K562 (cell line): ENCODE results near the gene SKIC2. TPM values are rescaled to one million over a fixed set of nuclear protein-coding genes. Genes with fewer than 3 reads are reported as not detected.

Experiments
- ARHGAP35 ChIP-seq: fragments of 450-650 bp; IDR thresholded peaks from 2 replicates; pipeline ENCODE4 v1.6.1; 2018; ENCODE audit not compliant: partially characterized antibody
- BRD9 ChIP-seq: fragments of 450-650 bp; IDR thresholded peaks from 2 replicates; pipeline ENCODE4 v1.6.1; 2018; ENCODE audit warnings: low read depth; ENCODE audit not compliant: partially characterized antibody
- CEBPG ChIP-seq, 3 experiments: fragments of 200-800 bp in 1 of 3; sonication (Bioruptor generic) in 1 of 3; sonication (generic) in 1 of 3; formaldehyde crosslinking in 1 of 3; IDR thresholded peaks in 2 of 3; conservative IDR thresholded peaks in 1 of 3; 2 replicates each; pipeline versions ENCODE4 v1.6.1 to v1.8.0; 2016 to 2022; ENCODE audit warnings: missing compliant biosample characterization in 2 of 3, missing genetic modification characterization in 2 of 3, mild to moderate bottlenecking in 1 of 3, missing genetic modification reagents in 1 of 3
- DEAF1 ChIP-seq: fragments of 450-650 bp; formaldehyde crosslinking; IDR thresholded peaks from 2 replicates; pipeline ENCODE4 v1.4.0; 2020; ENCODE audit warnings: mild to moderate bottlenecking, moderate library complexity
- E2F1 ChIP-seq: sonication (generic); formaldehyde crosslinking; IDR thresholded peaks from 2 replicates; pipeline ENCODE4 v1.8.1; 2023; ENCODE audit warnings: mild to moderate bottlenecking, missing genetic modification reagents, moderate library complexity
- FUS ChIP-seq: fragments of 200-400 bp; formaldehyde crosslinking; optimal IDR thresholded peaks from 2 replicates; pipeline ENCODE3; 2017; ENCODE audit warnings: low read depth, low read length
- HNRNPH1 ChIP-seq: fragments of 200-400 bp; formaldehyde crosslinking; optimal IDR thresholded peaks from 2 replicates; pipeline ENCODE3; 2017; ENCODE audit warnings: low read depth, mild to moderate bottlenecking, low read length, moderate library complexity
- ILK ChIP-seq: fragments of 450-650 bp; IDR thresholded peaks from 2 replicates; pipeline ENCODE4 v1.6.1; 2016; ENCODE audit warnings: missing genetic modification characterization, low read depth, mild to moderate bottlenecking, missing compliant biosample characterization, moderate library complexity, borderline replicate concordance
- MED1 ChIP-seq: sonication (generic); formaldehyde crosslinking; IDR thresholded peaks from 2 replicates; pipeline ENCODE4 v1.8.1; 2023; ENCODE audit warnings: missing genetic modification reagents, borderline replicate concordance
- PHF20 ChIP-seq: fragments of 450-650 bp; IDR thresholded peaks from 2 replicates; pipeline ENCODE4 v1.6.1; 2018; ENCODE audit not compliant: partially characterized antibody
- POLR2H ChIP-seq: IDR thresholded peaks from 2 replicates; pipeline ENCODE4 v1.6.1; 2016; ENCODE audit warnings: missing genetic modification characterization, low read depth, mild to moderate bottlenecking, control low read depth, missing compliant biosample characterization, moderate library complexity
- SMARCA4 ChIP-seq: fragments of 450-650 bp; IDR thresholded peaks from 2 replicates; pipeline ENCODE4 v1.6.1; 2016
- SMARCA5 ChIP-seq: fragments of 450-650 bp; IDR thresholded peaks from 2 replicates; pipeline ENCODE4 v1.6.1; 2016
- SRSF1 ChIP-seq: fragments of 200-400 bp; formaldehyde crosslinking; IDR thresholded peaks from 2 replicates; pipeline ENCODE4 v1.6.1; 2017; ENCODE audit warnings: mild to moderate bottlenecking, low read depth, low read length, moderate library complexity
- TAF9B ChIP-seq: fragments of 450-650 bp; IDR thresholded peaks from 2 replicates; pipeline ENCODE4 v1.6.1; 2018; ENCODE audit warnings: mild to moderate bottlenecking; ENCODE audit not compliant: partially characterized antibody
- TEAD1 ChIP-seq, 2 experiments: fragments of 450-650 bp in 1 of 2; sonication (generic) in 1 of 2; formaldehyde crosslinking; IDR thresholded peaks; 2 replicates each; pipeline versions ENCODE4 v1.4.0 to v1.8.0; 2020 to 2022; ENCODE audit warnings: mild to moderate bottlenecking in 2 of 2, missing genetic modification reagents in 1 of 2
- UBTF ChIP-seq, 2 experiments: IDR thresholded peaks; 2 replicates each; pipeline ENCODE4 v1.6.1; 2012; ENCODE audit warnings: improper control_type of control experiment in 2 of 2, low read depth in 2 of 2, low read length in 2 of 2, borderline replicate concordance in 1 of 2
- ZNF311 ChIP-seq: fragments of 250-450 bp; sonication (Bioruptor Pico); IDR thresholded peaks from 2 replicates; pipeline ENCODE4 v1.4.0; 2020; ENCODE audit warnings: mild to moderate bottlenecking, moderate library complexity
- ZNF511 ChIP-seq: sonication (generic); formaldehyde crosslinking; IDR thresholded peaks from 2 replicates; pipeline ENCODE4 v1.8.0; 2022; ENCODE audit warnings: mild to moderate bottlenecking, missing genetic modification reagents
- ZNF639 ChIP-seq, 2 experiments: fragments of 200-800 bp in 1 of 2; sonication (Bioruptor generic) in 1 of 2; sonication (generic) in 1 of 2; formaldehyde crosslinking in 1 of 2; IDR thresholded peaks in 1 of 2; conservative IDR thresholded peaks in 1 of 2; 2 replicates each; pipeline versions ENCODE4 v1.5.0 to v1.6.1; 2016 to 2020; ENCODE audit warnings: missing compliant biosample characterization in 1 of 2, missing genetic modification characterization in 1 of 2, missing genetic modification reagents in 1 of 2
- polyA plus RNA-seq, 8 experiments: library from polyadenylated mRNA; depleted of rRNA in 4 of 8; stranded (reverse) in 5 of 8; unstranded in 3 of 8; fragments of >200 nt; fragmentation: Nextera tagmentation in 2 of 8; fragmentation: Illumina TruSeq in 1 of 8; extraction: Ambion mirVana in 2 of 8; extraction: Trizol in 1 of 8; gene quantifications; 2 replicates each; pipeline versions ENCODE4 v1.2.1 to v1.2.3, GENCODE V29; 2011 to 2014; ENCODE audit warnings: inconsistent platforms in 1 of 8, missing spikeins in 1 of 8
- total RNA-seq, 7 experiments: library from RNA; depleted of rRNA in 6 of 7; stranded (reverse); fragments of >200 nt in 6 of 7; fragmentation: Illumina TruSeq in 2 of 7; extraction: Trizol in 2 of 7; gene quantifications; 2 replicates each; pipeline versions ENCODE4 v1.2.1 to v1.2.3, GENCODE V29; 2011 to 2021; ENCODE audit warnings: low replicate concordance in 1 of 7

The SKIC2 gene
- total and polyA plus RNA-seq, 9 of the 15 experiments (the other 6 are each of a cell fraction or from before 2014, with no cell fraction given) = 3.3 to 94.6 (median 38.8) TPM

GRCh38 chr6:31948753-31949413 lies 10.1 kb upstream of the SKIC2 start (continued):
- TF ChIP-seq ZNF511 (peak; percentile 48; the same call in 1 of the 2 replicates), DEAF1 (CRISPR knock-in tag) (no peak), E2F1 (CRISPR knock-in tag) (no peak), SMARCA4 (peak; percentile 87), ARHGAP35 (no peak), ILK (tag) (no peak), FUS (no peak), TAF9B (no peak), BRD9 (no peak), SRSF1 (no peak), PHF20 (peak; percentile 5), UBTF (IDR thresholded peaks at IDR 0.05; ENCODE audit: borderline replicate concordance in 1 of 2, low read depth in 2 of 2, low read length in 2 of 2) (no peak), TEAD1 (CRISPR knock-in tag; IDR thresholded peaks at IDR 0.05) (peak in 1 of 2 experiments; percentile 53; a peak in 1 of 4 replicates), POLR2H (tag) (no peak), HNRNPH1 (no peak), MED1 (no peak), SMARCA5 (no peak), CEBPG (CRISPR knock-in tag; IDR thresholded peaks at IDR 0.05) (peak; percentile 94), CEBPG (tag; conservative IDR thresholded peaks at IDR 0.05 in 1 of 2, IDR thresholded peaks at IDR 0.05 in 1 of 2) (peak; percentile 94 to 98), ZNF639 (CRISPR knock-in tag; conservative IDR thresholded peaks at IDR 0.05 in 1 of 2, IDR thresholded peaks at IDR 0.05 in 1 of 2) (0 out of 4 replicates have a peak, but pooled peaks of 1 of the 2 experiments have one; percentile 23), ZNF311 (CRISPR knock-in tag) (no peak)
